Activated CD4-positive, CD25-positive, alpha-beta regulatory T cell (primary cell): Measurements from ENCODE around the gene SLC13A3.

Experiments
- DNase-seq, 4 experiments: peaks; one replicate each; lab custom pipeline; 2025; lab: John Stamatoyannopoulos, UW

Gene SLC13A3

DNA sequence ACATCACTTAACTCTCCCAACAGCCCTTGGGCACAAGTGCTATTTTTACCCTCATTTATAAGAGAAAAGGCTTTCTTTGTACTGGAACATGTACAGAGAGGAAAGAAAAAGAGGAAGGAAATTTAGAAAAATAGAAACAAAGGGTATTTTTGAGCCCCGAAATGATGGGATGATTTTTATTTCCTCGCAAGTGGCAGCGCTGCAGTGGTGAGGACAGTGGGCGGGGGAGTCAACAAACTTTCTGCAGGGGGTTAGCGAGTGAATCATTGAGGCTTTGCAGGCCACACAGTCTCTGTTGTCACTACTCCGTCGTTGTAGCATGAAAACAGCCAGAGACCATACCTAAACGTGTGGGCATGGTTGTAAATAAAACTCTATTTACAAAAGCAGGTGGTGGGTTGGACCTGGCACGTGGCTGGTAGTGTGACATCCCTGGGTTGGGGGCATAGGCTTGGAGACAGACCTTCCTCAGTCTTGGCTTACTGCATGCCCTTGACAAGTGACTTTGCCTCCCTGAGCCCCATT, 75.3 kb downstream of the SLC13A3 start:
- no peak for DNase-seq

DNA sequence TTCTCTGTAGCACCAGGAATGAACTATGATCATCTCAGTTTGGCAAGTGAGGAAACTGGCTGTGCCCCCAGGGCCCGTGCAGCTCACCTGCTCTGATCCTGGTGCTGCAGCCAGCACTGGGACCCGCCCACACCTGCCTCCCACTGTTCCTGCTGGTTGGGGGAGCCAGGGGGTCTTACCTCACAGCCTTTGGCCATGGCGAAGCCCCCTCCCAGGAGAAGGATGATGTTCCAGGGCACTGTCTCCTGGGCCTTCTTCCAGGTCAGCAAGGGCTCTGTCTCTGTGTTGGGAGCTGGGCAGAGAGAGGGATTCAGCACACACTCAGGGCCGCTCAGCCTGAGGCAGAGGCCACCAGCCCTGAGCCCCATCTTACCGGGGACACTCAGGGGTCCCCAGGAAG, 75.9 kb downstream of the SLC13A3 start:
- no peak for DNase-seq

DNA sequence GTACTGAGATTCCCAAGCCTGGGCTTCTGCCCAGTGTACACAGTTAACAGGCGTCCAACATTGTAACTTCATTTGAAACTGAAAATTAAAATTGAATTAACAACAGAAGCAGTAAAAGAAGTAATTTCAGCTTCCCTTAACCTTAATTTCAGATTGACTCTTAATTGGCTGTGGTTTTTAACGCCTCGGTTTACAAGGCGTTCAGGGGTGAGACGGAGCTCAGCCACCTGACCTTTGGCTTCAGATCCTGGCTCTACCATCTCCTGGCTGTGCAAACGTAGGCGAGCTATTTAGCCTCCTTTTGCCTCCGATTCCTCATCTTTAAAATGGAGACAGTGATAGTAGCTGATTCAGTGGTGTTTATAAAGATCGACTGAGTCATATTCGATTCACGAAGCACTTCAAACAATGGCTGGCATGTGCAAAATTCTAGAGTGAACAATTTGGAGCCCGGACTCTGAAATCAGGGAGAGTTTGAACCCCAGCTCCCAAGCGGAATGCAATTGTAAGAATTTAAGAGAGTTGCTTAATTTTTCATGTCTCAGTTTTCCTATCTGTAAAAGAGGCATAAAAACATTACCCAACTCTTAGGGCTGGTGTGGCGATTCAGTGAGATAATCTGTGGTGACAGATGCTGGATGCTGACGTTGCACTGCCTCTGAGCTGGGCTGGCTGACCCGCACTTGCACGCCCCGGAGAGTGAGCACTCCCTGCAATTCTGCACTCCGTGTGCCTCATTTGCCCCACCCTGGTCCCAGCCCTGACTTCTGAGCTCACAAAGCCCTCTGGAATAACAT, 77.3 kb downstream of the SLC13A3 start:
- DNase-seq, result no peak

DNA sequence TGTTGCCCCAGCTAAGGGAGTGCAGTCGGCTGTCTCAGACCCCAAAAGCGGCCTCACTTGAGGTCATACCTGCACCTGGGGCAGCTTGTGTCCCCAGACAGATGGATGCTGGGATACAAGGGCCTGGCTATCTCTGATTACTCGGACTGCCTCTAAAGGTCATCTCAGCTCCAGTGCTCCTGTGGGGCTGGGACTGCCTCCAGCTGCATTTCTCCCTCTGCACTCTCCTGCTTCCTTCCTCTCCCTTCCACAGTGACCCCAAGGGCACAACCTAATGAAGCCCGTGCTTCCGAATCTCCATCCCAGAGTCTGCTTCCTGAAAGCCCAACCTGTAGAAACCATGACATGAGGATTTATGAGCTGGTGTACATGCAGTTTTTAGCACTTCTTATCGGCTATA, 78.0 kb downstream of the SLC13A3 start:
- DNase-seq, result no peak

DNA sequence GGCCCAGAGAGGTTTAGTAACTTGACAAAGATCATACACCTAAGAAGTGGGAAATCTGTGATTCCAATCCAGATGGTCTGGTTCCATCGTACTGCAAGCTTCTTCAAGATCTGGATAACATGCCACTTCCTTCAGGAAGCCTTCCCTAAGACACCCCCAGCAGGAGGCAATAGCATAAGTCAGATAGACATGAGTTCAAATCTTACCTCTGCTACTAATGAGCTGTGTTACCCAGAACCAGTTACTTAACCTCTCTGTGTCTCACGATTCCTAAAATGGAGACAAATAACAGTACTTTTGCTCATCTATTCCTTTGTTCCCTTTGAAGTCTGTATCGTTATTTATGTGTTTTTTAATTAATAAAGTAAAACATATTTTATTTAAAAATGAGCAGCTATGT, 78.5 kb downstream of the SLC13A3 start:
- DNase-seq, result no peak

DNA sequence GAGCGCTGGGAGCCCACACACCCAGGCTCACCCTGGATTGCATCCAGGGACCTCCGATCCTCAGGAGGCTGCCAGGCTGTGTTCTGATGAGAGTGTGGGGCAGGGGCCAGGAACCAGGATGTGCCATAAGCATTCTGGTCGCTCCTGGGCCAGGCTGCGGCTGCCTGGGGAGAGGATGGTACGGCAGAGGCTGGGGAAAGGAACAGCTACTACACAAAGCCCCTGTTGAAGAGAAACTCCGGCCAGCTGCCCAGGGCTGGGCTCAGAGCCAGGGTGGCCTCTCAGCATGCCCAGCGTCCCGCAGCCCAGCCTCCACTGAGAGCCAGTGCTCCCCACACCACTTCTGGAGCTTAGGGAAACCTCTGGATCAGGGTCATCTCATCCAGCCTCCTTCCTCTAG, 79.1 kb downstream of the SLC13A3 start:
- no peak for DNase-seq

DNA sequence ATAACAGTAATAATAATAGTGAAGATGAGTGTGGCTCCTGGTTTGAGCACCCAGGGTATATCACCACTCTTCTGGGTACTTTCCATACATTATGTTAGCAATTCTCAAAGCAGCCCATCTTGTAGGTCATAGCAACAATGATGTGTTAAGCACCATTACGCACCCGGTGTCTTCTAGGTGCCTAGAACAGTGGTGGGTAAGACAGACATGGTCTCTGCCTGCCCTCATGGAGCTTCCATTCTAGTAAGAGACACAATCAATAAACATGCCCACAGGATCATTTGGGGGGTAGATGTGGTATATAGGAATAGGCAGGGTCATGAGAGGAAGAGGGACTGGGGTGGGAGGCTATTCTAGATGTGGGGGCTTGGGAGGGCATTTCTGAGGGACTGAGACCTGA, 79.8 kb downstream of the SLC13A3 start:
- DNase-seq, result no peak

DNA sequence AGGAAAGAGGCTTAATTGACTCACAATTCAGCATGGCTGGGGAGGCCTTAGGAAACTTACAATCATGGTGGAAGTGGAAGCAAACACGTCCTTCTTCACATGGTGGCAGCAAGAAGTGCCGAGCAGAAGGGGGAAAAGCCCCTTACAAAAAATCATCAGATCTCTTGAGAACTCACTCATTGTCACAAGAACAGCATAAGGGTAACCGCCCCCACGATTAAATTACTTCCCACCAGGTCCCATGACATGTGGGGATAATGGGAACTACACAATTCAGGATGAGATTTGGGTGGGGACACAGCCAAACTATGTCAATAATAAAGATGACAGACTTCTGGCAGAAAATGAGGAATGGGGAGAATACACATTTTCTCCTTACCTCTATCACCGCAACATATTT, 80.3 kb downstream of the SLC13A3 start:
- DNase-seq, result no peak

DNA sequence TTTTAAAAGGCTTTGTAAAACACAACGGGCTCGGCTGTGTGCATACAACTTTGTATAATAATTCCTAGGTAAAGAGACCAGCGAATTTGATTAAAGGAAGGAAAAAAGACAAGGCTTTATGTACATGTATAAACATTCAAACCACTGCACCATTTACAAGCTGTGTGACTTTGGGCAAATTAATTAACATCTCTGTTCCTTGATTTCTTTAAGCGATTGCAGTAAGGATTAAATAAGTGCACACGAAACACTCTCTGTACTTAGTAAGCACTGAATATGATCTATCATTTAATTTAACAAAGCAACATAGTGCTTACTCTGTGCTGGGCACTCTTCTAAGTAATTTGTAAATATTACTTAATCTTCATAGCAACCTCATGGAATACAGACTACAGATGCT, 81.3 kb downstream of the SLC13A3 start:
- DNase-seq, result no peak

DNA sequence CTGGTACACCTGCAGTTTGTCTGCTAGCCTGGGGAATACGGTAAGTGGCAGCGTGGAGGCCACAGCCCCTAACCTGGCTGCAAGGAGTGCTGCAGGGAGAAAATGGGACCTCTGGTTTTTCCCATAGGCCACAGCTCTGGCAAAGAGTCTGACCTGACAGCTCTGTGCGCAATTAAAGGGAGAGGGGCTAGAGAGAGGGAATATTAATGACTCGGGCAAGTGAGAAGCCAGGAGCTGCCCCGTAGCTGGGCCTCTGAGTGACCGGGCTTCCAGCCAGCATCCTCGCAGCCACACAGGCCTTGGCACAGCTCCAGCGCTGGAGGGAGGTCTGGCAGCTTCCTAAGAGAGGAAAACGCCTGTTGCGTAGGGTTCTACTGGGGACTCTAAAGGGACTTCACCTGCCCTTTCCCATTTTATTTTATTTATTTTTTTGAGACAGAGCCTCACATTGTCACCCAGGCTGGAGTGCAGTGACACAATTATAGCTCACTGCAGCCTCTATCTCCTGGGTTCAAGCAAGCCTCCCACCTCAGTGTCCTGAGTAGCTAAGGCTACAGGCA, 82.6 kb downstream of the SLC13A3 start:
- no peak for DNase-seq

DNA sequence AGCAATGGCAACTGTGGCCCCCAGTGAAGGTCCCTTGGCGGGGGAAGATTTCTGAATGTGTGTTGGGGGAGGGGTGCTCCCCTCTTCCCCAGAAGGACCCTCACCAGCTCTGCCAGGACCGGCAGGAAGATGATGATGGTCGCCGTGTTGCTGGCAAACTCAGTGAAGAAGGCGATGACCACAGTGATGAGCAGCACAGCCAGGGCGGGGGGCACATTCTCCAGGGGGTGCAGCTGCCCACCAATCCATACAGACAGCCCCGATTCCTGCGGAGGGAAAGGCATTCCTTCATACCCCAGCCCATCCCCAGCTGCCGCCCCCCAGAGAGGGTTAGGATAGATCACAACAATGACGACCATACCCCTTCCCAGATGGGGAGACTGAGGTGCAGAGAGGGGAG, 85.1 kb downstream of the SLC13A3 start:
- no peak for DNase-seq

DNA sequence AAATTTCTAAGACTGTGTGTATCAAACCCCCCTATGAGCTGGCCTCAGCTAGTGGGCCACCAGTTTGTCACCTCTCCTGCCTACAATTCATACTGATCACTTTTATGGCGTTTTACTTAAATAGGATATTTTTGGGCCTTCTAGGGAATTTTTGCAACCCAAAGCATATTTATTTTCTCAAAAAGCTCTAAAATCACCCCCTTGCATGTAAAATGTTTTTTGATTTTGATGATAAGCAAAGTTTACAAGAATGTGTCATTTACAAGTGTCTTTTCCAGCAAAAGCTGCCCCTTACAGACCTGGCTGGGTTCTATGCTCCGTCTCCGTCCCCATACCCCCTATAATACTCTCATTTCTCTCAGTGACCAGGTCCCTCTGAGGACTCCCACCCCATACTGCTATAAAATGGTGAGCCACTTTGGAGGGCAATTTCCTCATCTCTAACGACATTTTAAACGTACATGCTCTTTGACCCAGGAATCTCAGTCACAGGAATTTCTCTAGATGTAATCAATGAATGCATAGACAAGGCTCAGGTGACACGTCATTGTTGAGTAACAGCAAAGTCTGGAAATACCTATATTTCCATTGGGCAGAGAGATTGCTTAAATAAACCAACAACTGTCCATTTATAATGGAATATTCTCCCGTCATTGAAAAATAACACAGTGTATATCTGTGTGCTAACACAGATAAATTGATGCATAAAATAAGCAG, 86.9 kb downstream of the SLC13A3 start:
- DNase-seq, result no peak

DNA sequence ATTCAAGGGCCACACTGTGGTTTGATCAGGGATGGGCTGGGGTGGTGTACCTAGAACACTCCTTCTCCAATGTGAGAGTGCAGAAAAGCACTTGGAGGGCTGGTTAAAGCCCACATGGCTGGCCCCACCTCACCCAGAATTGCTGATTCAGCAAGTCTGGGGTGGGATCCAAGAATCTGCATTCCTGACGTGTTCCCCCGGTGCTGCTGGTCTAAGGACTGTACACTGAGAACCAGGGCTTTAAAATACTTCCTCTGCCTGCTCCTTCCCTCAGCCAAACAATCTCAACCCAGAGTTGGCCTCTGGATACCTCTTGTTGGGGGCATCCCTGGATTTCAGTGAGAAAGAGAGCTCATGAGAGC, 87.4 kb downstream of the SLC13A3 start:
- no peak for DNase-seq

DNA sequence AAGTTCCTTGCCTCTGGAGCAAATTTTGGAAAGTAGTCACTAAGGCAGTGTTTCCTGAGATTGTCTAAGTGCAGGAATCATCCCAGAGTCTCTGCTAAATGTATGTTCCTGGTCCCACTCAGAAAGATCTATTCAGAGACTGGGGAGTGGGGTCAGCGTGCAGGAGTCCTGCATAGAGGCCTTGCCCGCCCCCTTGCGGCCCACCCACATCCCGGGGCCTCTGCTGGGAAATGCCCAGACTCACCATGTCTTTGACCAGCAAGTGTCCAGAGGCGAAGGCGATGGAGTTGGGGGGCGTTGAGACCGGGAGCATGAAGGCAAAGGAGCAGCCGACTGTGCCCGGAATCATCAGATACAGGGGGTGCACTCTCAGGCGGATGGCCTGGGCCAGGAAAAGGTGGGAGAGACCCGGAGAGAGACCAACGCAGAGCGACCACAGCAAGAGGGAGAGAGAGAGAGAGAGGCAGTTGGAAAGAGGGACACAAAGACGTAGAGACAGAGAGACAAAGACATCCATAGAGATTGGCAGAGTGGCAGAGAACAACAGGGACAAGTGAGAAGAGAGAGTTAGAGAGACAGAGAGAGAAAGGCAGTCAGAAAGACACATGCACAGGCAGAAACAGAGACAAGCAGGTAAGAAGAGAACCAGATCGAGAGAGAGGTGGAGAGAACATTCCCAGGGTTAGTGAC, 87.9 kb downstream of the SLC13A3 start:
- no peak for DNase-seq

DNA sequence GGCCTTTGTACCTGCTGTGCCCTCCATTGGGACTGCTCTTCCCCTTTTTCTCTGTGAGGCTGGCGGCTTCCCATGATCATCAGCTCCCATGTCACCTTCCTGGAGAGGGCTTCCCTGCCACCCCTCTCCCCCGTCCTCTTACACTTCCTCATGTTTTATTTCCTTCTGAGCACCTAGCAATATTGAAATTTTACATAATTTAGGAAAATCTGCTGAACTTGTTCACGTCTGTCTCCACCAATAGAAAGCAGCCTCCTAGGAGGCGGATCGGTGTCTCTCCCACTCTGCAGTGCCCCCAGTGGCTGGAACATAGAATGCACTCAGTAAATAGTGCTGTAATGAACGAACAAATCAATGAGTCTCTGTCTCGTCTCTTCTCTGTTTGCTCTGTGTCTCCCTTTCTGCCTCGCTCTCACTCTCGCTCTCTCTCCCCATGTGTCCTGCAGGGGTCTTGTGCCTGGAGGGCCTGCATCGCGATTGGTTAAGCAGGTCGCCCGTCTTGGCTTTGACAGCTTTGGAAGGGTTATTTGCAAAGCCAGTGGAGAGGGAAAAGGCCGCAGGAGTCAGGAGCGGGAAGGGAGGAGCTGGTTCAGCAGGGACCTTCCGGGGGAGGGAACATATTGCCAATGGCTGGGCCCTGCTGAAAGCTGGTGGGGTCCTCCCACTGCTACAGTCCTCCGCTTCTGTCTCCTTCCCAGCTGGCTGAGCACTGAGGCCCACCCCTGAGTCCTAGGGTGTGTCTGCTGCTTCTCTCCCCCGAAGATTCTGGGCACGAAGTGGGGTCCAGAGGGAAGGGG, 88.7 kb downstream of the SLC13A3 start:
- DNase-seq, result peak in 3 of 4 experiments; percentile 20 to 52 (median 29)

DNA sequence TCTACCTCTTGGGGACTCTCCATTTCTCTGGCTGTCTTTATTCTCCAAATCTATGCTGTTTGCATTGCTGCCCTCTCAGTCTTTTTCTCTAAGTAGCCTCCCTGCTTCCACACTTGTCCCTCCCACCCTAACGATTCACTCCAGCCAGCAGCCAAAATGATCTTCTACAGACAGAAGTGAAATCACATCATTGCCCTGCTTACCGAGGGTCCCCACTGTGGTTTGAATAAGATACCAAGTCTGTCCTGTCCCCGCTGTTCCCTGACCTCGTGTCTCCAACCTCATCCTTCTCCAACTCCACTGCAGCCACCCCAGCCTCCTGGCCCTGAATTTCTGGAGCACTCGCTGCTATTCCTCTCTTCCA, 89.3 kb downstream of the SLC13A3 start:
- DNase-seq, result no peak

DNA sequence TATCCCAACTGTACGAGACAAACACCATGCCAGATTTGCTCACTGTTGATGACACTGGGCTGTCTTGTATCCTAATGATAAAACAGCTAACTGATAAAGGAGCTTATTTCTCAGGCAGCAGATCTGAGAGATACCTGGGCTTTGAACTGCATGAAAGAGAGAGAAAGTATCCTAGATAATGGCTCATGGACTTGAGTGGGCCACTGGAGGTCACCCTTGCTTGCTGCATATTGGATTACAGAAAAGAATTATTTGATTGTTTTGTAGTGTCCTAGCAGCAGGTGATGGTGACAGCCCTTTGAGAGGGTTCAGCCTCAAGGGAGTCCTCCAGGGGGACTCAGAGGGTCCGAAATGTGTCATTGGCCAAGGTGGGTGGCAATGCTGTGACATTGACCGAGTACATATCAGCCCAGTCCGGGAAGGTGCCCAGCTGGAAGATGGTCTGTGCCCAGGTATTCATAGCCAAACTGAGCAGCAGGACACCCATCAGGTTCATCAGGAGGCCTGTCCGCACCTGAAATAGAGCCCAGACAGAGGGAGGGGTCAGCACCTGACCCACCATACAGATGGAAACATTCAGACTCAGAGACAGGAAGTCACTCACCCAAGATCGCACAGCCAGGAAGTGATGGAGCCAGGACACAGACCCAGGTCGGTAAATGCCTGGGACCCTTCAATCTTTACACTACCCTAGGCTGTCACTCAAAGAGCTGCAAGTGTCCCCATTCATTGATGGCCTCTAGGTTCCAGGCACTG, 91.4 kb downstream of the SLC13A3 start:
- no peak for DNase-seq

DNA sequence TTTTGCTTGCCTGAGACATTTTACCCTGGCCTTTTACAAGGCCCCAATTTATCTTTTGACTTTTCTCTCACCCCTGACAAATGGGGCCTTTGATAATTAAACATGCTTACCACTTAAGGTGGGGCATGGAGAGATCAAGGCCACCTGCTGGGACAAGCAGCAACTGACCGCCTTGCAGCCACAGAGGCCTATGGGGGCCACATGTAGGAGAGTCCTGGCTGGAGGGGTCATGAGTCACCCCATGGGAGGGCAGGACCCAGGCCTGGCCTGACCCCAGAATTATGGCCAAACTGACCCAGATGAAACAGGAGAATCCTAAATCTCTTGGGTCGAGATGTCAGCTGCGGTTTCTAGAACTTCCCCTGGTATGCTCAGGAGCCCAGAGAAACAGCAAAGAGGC, 92.3 kb downstream of the SLC13A3 start:
- DNase-seq, result no peak

DNA sequence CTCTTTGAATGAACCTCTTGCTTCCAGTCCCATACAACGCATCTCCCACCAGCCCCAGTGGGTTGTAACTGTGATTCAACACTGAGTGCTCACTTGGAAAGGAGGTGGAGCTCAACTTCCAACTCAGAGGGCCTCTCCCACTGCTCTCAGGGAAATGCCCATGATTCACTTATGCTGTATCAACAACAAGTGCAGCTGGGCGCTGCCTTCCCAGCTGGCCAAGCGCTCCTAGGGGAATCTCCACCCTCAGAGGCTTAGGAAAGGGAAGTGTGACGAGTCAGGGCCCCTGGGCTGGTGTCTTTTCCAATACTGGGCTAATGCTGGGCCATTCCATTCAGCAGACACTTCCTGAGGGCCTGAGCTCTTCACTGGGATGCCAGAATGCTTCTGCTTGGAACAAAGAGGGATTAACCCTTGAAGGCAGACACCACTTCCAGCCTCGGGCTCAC, 92.7 kb downstream of the SLC13A3 start:
- DNase-seq, result no peak

DNA sequence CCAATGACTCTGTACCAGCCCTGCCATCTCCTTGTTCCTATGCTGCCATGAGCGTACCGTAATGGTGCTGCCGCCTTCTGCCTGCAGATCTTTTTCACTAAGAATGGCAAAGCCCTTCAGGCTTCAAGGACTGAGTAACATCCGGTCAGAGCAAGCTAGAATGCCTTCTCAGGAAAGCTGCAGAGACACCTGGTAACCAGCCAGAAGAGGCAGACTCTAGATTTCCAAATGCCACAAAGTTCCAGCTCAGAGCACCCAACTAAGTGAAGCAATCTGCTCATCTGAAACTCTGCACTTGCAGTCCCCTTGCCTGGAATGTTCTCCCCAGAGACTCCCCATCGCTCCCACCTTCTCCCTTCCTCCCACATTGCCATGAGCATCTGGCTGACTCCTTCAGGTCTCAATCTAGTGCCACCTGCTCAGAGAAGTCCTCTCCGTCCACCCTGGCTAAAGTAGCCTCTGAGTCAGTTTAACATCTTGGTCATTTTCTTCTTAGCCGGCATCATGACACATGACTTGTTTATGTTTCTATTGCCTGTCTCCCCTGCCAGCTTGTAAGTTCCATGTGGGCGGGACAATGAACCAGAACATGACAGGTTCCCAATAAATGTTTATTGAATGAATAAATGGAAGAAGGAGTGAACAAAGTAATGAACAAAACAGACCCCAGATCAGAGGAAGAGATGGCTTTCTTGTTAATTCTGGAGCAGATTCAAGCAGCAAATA, 93.9 kb downstream of the SLC13A3 start:
- no peak for DNase-seq
